A673 (cell line): ENCODE measurements around the gene F2R.

Source experiments
- EZH2 ChIP-seq: fragments of 200-600 bp; sonication (generic); IDR thresholded peaks from 2 replicates; pipeline ENCODE4 v1.6.1; 2017; ENCODE audit warnings: borderline replicate concordance, low read depth, mild to moderate bottlenecking, mixed read lengths, antibody characterized with exemption, low read length; ENCODE audit not compliant: poor library complexity, severe bottlenecking
- TF ChIP-seq, protein P1 (sequence below): fragments of 300-800, 200-600 bp; sonication (generic); conservative IDR thresholded peaks from 2 replicates; pipeline ENCODE4 v1.5.1; 2017; ENCODE audit warnings: low read depth, mild to moderate bottlenecking, antibody characterized with exemption, low read length, moderate library complexity, mixed read lengths

- TF ChIP-seq EZH2, result no peak
- TF ChIP-seq, protein P1, sequence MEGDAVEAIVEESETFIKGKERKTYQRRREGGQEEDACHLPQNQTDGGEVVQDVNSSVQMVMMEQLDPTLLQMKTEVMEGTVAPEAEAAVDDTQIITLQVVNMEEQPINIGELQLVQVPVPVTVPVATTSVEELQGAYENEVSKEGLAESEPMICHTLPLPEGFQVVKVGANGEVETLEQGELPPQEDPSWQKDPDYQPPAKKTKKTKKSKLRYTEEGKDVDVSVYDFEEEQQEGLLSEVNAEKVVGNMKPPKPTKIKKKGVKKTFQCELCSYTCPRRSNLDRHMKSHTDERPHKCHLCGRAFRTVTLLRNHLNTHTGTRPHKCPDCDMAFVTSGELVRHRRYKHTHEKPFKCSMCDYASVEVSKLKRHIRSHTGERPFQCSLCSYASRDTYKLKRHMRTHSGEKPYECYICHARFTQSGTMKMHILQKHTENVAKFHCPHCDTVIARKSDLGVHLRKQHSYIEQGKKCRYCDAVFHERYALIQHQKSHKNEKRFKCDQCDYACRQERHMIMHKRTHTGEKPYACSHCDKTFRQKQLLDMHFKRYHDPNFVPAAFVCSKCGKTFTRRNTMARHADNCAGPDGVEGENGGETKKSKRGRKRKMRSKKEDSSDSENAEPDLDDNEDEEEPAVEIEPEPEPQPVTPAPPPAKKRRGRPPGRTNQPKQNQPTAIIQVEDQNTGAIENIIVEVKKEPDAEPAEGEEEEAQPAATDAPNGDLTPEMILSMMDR, result no peak
These were observed 10.4 kb upstream of the F2R start for GRCh38 chr5:76705574-76705973.
